ENCODE measurements around the gene SDC1.

Gene SDC1

GRCh38 chr2:20183373-20183772 is 41.6 kb downstream of the SDC1 start:
- no peak for DNase-seq (ENCODE audit: low read depth in 2 of 2)

DNA sequence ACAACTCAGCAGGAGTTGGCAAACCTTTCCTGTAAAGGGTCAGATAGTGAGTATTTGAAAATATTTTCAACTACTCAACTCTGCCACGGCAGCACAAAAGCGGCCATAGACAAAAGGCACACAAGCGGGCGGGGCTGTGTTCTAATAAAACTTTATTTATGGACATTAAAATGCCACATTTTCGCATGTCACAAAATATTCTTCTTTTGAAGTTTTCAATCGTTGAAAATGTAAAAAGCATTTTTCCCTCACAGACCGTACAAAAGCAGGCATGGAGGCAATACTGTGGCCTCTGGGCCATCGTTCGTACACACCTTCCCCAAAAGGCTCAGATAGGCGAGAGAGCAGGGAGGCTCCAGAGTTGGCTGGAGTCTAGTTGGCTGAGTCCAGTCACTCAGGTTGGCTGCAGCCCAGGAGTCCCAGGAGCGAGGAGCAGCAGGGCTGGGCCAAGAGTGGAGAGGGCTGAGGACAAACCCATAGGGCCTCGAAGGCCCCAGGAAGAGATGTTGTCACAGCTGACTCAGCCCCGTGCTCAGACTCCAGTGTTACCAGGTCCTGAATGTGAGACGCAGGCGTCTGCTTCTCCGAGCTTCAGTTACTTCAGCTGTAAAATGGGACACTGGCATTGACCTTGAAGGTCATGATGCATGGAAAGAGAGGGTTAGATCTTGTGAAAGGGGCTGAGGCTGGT is 42.5 kb downstream of the SDC1 start:
- no peak for DNase-seq (ENCODE audit: low read depth in 2 of 2)

- no peak for DNase-seq (ENCODE audit: low read depth in 2 of 2)
Measured at GRCh38 chr2:20181761-20182160, 43.2 kb downstream of the SDC1 start.

DNA sequence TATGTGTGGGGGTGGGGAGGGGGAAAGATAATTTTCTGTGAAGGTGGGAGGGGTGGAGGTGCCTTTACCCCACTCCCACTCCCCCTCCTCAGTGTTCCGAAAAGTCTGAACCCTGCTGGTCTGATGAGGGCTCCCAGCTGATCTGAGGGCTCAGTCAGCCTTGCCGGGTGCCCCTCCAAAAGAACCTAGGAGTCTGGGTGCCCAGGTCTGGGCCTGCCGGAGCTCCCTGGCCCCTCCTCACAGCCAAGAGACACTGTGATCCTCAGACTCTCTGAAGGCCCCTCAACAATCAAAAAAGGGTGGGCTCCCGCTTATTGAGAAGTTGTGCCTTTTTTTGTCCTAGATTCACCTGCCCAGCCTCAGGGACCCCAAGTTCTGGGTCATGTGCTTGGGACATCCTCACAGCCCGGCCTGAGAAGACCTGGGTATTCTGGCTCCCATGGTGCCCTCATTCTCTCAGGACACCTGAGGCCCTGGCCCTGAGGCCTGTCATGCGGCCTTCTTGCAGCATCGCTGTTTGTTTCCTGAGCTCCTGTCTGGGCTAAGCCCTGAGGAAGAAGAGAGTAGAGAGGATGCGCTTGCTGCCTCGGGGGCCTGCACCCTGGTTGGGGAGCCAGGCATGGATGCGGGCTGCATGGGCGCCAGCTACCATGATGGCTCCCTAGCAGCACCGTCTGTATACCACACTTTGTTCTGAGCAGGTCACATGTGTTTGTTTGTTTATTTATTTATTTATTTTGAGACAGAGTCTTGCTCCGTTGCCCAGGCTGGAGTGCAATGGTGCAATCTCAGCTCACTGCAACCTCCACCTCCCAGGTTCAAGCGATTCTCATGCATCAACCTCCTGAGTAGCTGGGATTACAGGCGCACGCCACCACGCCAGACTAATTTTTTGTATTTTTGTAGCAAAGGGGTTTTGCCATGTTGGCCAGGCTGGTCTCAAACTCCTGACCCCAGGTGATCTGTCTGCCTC is 44.0 kb downstream of the SDC1 start:
- DNase-seq (ENCODE audit: low read depth in 2 of 2): no peak

GRCh38 chr2:20179755-20180594 is 45.0 kb downstream of the SDC1 start:
- DNase-seq (ENCODE audit: low read depth in 2 of 2): no peak

DNA sequence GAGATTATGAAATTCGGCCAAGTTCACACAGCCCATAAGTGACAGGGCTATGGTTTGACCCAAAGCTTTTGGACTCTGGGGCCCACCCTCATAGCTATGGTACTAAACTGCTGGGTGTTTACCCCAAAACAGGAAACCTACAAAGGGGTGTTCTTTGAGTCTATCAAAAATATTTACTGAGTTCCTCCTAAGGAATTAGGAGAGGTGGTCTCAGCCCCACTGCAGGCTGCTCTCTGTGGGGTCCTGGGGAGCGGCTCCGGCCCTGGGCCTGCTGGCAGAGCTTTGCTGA is 45.5 kb downstream of the SDC1 start:
- DNase-seq (ENCODE audit: low read depth in 2 of 2): no peak

GRCh38 chr2:20178666-20179465 is 46.1 kb downstream of the SDC1 start:
- DNase-seq (ENCODE audit: low read depth in 2 of 2): no peak

DNA sequence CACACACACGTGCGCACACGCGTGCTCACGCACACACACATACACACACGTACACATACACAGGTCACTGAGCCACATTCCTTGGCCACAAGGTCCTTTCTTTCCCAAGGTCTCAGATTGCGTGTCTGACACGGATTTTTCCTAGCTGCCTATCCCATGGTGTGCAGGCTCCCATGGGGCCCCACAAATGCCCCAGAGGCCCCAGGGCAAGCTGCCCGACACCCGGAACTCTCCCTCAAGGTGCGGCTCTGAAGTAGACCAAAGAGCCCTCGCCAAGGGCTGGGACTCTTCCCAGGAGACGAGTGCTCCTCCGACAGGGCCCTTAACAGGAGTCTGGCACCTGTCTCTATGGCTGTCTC is 46.7 kb downstream of the SDC1 start:
- DNase-seq (ENCODE audit: low read depth in 2 of 2): no peak

GRCh38 chr2:20177556-20178248 is 47.2 kb downstream of the SDC1 start:
- DNase-seq (ENCODE audit: low read depth in 2 of 2): no peak

DNA sequence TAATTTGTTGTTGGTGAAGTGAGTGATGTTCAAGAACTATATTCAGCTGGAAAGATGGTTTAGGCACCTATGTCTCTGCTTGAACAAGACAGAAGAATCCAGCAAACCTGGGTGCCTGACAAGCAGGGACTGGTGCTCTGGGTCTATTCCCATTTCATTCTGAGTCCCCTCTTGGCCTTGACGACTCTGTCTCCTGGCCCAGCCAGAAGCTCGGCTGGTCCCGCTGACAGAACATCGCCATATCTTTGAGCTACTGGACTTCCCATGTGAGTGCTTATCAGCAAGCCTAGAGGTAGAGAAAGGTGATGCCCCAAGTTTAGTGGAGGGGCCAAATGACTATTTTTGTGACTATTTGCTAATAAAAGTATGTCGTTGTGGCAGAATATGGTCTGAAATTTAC is 48.2 kb downstream of the SDC1 start:
- DNase-seq (ENCODE audit: low read depth in 2 of 2): no peak

GRCh38 chr2:20175931-20176330 is 49.0 kb downstream of the SDC1 start:
- no peak for DNase-seq (ENCODE audit: low read depth in 2 of 2)

DNA sequence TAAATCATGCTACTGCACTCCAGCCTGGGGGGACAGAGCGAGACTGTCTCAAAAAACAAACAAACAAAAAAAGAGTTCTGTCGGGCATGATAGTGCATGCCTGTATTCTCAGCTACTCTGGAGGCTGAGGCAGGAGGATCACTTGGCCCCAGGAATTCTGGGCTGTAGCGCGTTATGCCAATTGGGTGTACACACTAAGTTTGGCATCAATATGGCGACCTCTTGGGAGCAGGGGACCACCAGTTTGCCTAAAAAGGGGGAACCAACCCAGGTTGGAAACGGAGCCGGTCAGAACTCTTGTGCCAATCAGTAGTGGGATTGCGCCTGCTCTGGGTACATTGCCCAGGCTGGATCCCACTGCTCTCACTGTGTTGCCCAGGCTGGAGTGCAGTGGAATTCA is 49.7 kb downstream of the SDC1 start:
- no peak for DNase-seq (ENCODE audit: low read depth in 2 of 2)

- no peak for DNase-seq (ENCODE audit: low read depth in 2 of 2)
Measured at GRCh38 chr2:20174410-20174809, 50.5 kb downstream of the SDC1 start.

DNA sequence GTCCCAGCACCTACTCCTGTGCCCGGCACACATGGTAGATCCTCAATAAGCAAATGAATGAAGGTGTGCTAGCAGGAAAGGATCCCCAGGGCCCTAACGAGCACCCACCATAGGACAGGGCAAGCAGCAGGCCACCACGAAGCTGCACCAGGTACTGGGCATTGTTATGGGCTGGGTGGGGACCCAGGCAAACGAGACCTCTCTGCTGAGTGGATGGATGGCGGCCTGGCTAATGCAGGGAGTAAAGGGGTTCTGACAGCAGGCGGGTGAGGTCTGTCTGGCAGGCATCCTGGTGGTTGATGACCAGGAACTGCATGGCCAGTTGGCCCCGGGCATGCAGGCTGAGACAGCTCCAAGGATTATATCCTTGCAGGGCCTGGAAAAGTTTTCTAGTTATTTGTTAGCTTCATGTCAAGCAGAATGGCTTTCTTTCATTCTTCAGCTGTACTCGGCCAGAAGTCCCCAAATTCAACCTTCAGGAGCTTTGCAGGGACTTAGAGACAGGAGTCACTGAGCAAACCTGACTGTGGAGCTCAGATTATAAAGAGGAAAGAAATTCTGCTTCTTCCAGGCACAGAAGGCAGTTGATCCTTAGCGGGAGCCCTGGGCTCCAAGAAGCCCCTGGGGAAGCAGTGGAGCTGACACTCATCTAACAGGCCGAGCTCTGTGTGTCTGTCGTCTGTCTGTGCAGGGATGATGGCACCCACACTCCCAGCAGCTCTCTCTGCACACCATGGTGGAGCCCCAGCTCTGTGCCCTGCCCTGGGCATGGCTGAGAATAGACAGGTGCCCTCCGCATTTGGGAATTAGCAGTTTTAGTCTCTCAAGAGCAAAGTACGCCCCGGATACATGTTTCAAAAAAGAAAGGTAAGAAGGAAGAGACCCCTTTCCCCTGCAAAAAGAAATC is 51.2 kb downstream of the SDC1 start:
- no peak for DNase-seq (ENCODE audit: low read depth in 2 of 2)

GRCh38 chr2:20173064-20173463 is 51.9 kb downstream of the SDC1 start:
- DNase-seq (ENCODE audit: low read depth in 2 of 2): no peak

- DNase-seq (ENCODE audit: low read depth in 2 of 2): no peak
Measured at GRCh38 chr2:20172273-20173055, 52.5 kb downstream of the SDC1 start.

- DNase-seq (ENCODE audit: low read depth in 2 of 2): no peak
Measured at GRCh38 chr2:20171445-20171977, 53.4 kb downstream of the SDC1 start.

DNA sequence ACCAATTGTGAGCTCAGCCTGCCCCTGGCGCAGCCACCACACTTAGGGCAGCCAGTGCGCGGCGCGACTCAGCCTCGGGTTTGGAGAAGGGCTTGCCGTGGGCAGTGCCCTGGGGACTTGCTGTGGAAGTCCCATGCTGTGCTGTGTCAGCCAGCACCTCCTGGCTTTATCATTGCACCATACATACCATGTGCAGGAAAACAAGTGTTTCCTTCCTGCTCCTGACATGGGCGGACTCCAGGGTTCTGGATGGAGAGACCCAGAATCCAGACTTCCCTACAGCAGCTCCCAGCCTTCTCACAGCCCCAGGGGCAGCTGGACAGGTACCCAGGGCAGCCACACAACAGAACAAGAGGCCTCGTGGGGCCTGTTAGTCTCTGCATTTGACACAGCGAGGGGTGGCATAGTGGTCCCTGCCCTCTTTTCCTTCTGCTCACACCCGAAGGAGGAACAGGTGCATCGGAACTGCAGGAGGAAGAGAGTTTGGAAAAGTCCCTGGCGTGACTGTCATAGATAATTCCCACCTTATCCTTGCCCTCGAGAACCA is 54.2 kb downstream of the SDC1 start:
- no peak for DNase-seq (ENCODE audit: low read depth in 2 of 2)

Measured in stimulated activated CD8-positive, alpha-beta memory T cell treated with anti-CD3 and anti-CD28 coated beads, Interleukin-2, amount 100 ng/mL, for 48 hours (primary cell).